K562 (cell line): ENCODE measurements around the gene SLC26A1. TPM values are rescaled to one million over a fixed set of nuclear protein-coding genes. Genes with fewer than 3 reads are reported as not detected.

Experiments used
- ATAC-seq: fragments of 200-7000 bp; cut with Tn5 transposase; 3 replicates; pipeline ENCODE4 v1.9.1; 2020; ENCODE audit warnings: moderate library complexity
- BruUV-seq: library from RNA; stranded (reverse); fragments of 400-500 nt; replicated peaks from 2 replicates; lab custom pipeline; 2021; lab: Mats Ljungman, UMichigan
- CTCF ChIA-PET: fragments of 300-600 bp; formaldehyde crosslinking; extraction: SDS; loops from one replicate; lab custom pipeline; 2021; ENCODE audit warnings: low intra/inter-chr PET ratio; lab: Yijun Ruan, JAX
- POLR2A ChIA-PET: fragments of 300-600, 350-650 bp; sonication (Branson Sonifier 250); formaldehyde crosslinking; extraction: SDS; loops from one replicate; lab custom pipeline; 2021; ENCODE audit warnings: antibody characterized with exemption, inconsistent platforms; lab: Yijun Ruan, JAX
- DNase-seq, 4 experiments: peaks; one replicate each; pipeline versions ENCODE4 v3.0.0 to v3.0.0-alpha.2; 2011 to 2018; ENCODE audit warnings: low spot score in 3 of 4, mixed read lengths in 3 of 4; ENCODE audit errors: extremely low read depth in 1 of 4
- FAIRE-seq: peaks from 2 replicates; lab custom pipeline; 2011; peaks lifted over from hg19 to GRCh38; lab: Jason Lieb, UNC
- H2AFZ ChIP-seq: 2 replicates; pipeline ENCODE4 v1.6.0; 2011; ENCODE audit warnings: low read depth, low read length, control low read depth, inconsistent platforms
- H3K27ac ChIP-seq: fragments of 200-600 bp; 3 replicates; pipeline ENCODE4 v1.8.0; 2011; ENCODE audit warnings: low read depth, mild to moderate bottlenecking, control low read depth, inconsistent platforms, low read length, moderate library complexity, mixed read lengths; ENCODE audit errors: extremely low read depth
- H3K27me3 ChIP-seq, 2 experiments: fragments of 300-600 bp in 1 of 2; 2 replicates in 1 of 2; 3 replicates in 1 of 2; pipeline versions ENCODE4 v1.6.0 to v1.8.0; 2011; ENCODE audit warnings: inconsistent platforms in 2 of 2, low read length in 2 of 2, mild to moderate bottlenecking in 1 of 2, mixed read lengths in 1 of 2, moderate library complexity in 1 of 2; ENCODE audit not compliant: control insufficient read depth in 2 of 2, insufficient read depth in 2 of 2
- H3K36me3 ChIP-seq: fragments of 300-600 bp; 3 replicates; pipeline ENCODE4 v1.8.0; 2011; ENCODE audit warnings: mild to moderate bottlenecking, low read length, inconsistent platforms; ENCODE audit not compliant: control insufficient read depth, insufficient read depth
- H3K4me1 ChIP-seq, 2 experiments: fragments of 200-600 bp in 1 of 2; replicated peaks in 1 of 2; 2 replicates in 1 of 2; 3 replicates in 1 of 2; pipeline versions ENCODE4 v1.5.1 to v1.8.0; 2011; ENCODE audit warnings: inconsistent platforms in 2 of 2, low read length in 2 of 2, mild to moderate bottlenecking in 1 of 2, mixed read lengths in 1 of 2, moderate library complexity in 1 of 2; ENCODE audit not compliant: control insufficient read depth in 2 of 2, insufficient read depth in 2 of 2
- H3K4me2 ChIP-seq: 2 replicates; pipeline ENCODE4 v1.6.1; 2011; ENCODE audit warnings: low read length, control low read depth, inconsistent platforms, mixed read lengths; ENCODE audit not compliant: insufficient read depth
- H3K4me3 ChIP-seq: fragments of 200-600 bp; sonication (generic), shearing (Covaris generic); 2 replicates; pipeline ENCODE4 v1.5.1; 2016; ENCODE audit warnings: control low read depth, inconsistent platforms
- H3K79me2 ChIP-seq: fragments of 200-600 bp; 3 replicates; pipeline ENCODE4 v1.8.0; 2011; ENCODE audit warnings: low read length, inconsistent platforms; ENCODE audit not compliant: control insufficient read depth, insufficient read depth
- H3K9ac ChIP-seq, 2 experiments: 2 replicates each; pipeline versions ENCODE4 v1.6.0 to v1.6.1; 2011; ENCODE audit warnings: low read depth in 2 of 2, low read length in 2 of 2, control low read depth in 1 of 2, inconsistent platforms in 1 of 2, mild to moderate bottlenecking in 1 of 2, mixed read lengths in 1 of 2; ENCODE audit not compliant: insufficient read depth in 1 of 2
- H3K9me1 ChIP-seq: one replicate; pipeline ENCODE4 v1.6.0; 2011; ENCODE audit warnings: inconsistent platforms, mild to moderate bottlenecking, low read length, moderate library complexity; ENCODE audit not compliant: control insufficient read depth, insufficient read depth
- H3K9me3 ChIP-seq: replicated peaks from 2 replicates; pipeline ENCODE4 v1.5.1; 2011; ENCODE audit warnings: low read depth, low read length, inconsistent platforms; ENCODE audit not compliant: control insufficient read depth, insufficient read depth
- H4K20me1 ChIP-seq: replicated peaks from 2 replicates; pipeline ENCODE4 v1.6.1; 2011; ENCODE audit warnings: low read length, inconsistent platforms, mixed read lengths; ENCODE audit not compliant: control insufficient read depth, insufficient read depth
- BRCA1 ChIP-seq, 2 experiments: fragments of 450-650 bp in 1 of 2; sonication (generic) in 1 of 2; formaldehyde crosslinking in 1 of 2; IDR thresholded peaks; 2 replicates each; pipeline versions ENCODE4 v1.5.0 to v1.6.1; 2017 to 2020; ENCODE audit warnings: mild to moderate bottlenecking in 1 of 2, missing genetic modification reagents in 1 of 2
- CEBPZ ChIP-seq: fragments of 150-350 bp; IDR thresholded peaks from 2 replicates; pipeline ENCODE4 v1.6.1; 2014; ENCODE audit warnings: low read depth, mild to moderate bottlenecking, low read length, borderline replicate concordance
- ELF1 ChIP-seq: fragments of 200-800 bp; sonication (Bioruptor generic); IDR thresholded peaks from 2 replicates; pipeline ENCODE4 v1.6.1; 2016; ENCODE audit warnings: missing genetic modification characterization, missing compliant biosample characterization
- TEAD4 ChIP-seq, 2 experiments: sonication (generic) in 1 of 2; formaldehyde crosslinking in 1 of 2; IDR thresholded peaks; 2 replicates each; pipeline versions ENCODE4 v1.6.1 to v1.8.0; 2012 to 2022; ENCODE audit warnings: borderline replicate concordance in 1 of 2, inconsistent platforms in 1 of 2, low read length in 1 of 2, mild to moderate bottlenecking in 1 of 2, missing genetic modification reagents in 1 of 2
- TFAM ChIP-seq: fragments of 250-450 bp; sonication (Bioruptor Pico); conservative IDR thresholded peaks from 2 replicates; pipeline ENCODE4 v1.5.0; 2021; ENCODE audit warnings: mild to moderate bottlenecking, moderate library complexity
- U2AF2 ChIP-seq: fragments of 200-400 bp; formaldehyde crosslinking; optimal IDR thresholded peaks from 2 replicates; pipeline ENCODE3; 2017; ENCODE audit warnings: low read depth, mild to moderate bottlenecking, low read length
- WGBS: fragments of 100-300 bp; shearing (Covaris generic); methylation state at CpG from one replicate; pipeline ENCODE4 v1.1.6; 2016; ENCODE audit warnings: low coverage, mixed read lengths; ENCODE audit not compliant: insufficient coverage; ENCODE audit errors: missing lambda C conversion rate; 5-methylcytosine and 5-hydroxymethylcytosine counted together
- in situ Hi-C: fragments of 300-500 bp; cut with MboI; formaldehyde crosslinking; loops from 4 replicates; pipeline ENCODE4 v1.15.0; 2018; ENCODE audit warnings: inconsistent platforms, mixed read lengths
- intact Hi-C: fragments of 100-400 bp; cut with micrococcal nuclease; formaldehyde crosslinking; loops from 2 replicates; pipeline ENCODE4 v1.14.2; 2022
- polyA plus RNA-seq, 8 experiments: library from polyadenylated mRNA; depleted of rRNA in 4 of 8; stranded (reverse) in 5 of 8; unstranded in 3 of 8; fragments of >200 nt; fragmentation: Nextera tagmentation in 2 of 8; fragmentation: Illumina TruSeq in 1 of 8; extraction: Ambion mirVana in 2 of 8; extraction: Trizol in 1 of 8; gene quantifications; 2 replicates each; pipeline versions ENCODE4 v1.2.1 to v1.2.3, GENCODE V29; 2011 to 2014; ENCODE audit warnings: inconsistent platforms in 1 of 8, missing spikeins in 1 of 8
- total RNA-seq, 7 experiments: library from RNA; depleted of rRNA in 6 of 7; stranded (reverse); fragments of >200 nt in 6 of 7; fragmentation: Illumina TruSeq in 2 of 7; extraction: Trizol in 2 of 7; gene quantifications; 2 replicates each; pipeline versions ENCODE4 v1.2.1 to v1.2.3, GENCODE V29; 2011 to 2021; ENCODE audit warnings: low replicate concordance in 1 of 7
- TF ChIP-seq, protein P1 (sequence below): fragments of 250-450 bp; sonication (Bioruptor Pico); IDR thresholded peaks from 2 replicates; pipeline ENCODE4 v1.4.0; 2020; ENCODE audit warnings: mild to moderate bottlenecking
- TF ChIP-seq, protein P2 (sequence below): fragments of 250-450 bp; sonication (Bioruptor Pico); IDR thresholded peaks from 2 replicates; pipeline ENCODE4 v1.5.0; 2022; ENCODE audit warnings: mild to moderate bottlenecking

SLC26A1 gene
- total and polyA plus RNA-seq, 9 of the 15 experiments (the other 6 are each of a cell fraction or from before 2014, with no cell fraction given) = 0.11 to 4.2 (median 0.95) TPM

GRCh38 chr4:1023075-1023640 lies 30.0 kb upstream of the SLC26A1 start (continued):
- TF ChIP-seq CEBPZ = no peak
- TF ChIP-seq, protein P1, sequence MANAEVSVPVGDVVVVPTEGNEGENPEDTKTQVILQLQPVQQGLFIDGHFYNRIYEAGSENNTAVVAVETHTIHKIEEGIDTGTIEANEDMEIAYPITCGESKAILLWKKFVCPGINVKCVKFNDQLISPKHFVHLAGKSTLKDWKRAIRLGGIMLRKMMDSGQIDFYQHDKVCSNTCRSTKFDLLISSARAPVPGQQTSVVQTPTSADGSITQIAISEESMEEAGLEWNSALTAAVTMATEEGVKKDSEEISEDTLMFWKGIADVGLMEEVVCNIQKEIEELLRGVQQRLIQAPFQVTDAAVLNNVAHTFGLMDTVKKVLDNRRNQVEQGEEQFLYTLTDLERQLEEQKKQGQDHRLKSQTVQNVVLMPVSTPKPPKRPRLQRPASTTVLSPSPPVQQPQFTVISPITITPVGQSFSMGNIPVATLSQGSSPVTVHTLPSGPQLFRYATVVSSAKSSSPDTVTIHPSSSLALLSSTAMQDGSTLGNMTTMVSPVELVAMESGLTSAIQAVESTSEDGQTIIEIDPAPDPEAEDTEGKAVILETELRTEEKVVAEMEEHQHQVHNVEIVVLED (CRISPR knock-in tag) = no peak

GRCh38 chr4:1022739-1023066 lies 29.5 kb upstream of the SLC26A1 start:
- DNase-seq = peak in 1 of 4 experiments; percentile 11
- H3K27ac ChIP-seq = no peak overlapping the region
- no peak for TF ChIP-seq BRCA1 (IDR thresholded peaks at IDR 0.05)
- TF ChIP-seq BRCA1 (CRISPR knock-in tag; IDR thresholded peaks at IDR 0.05) = no peak
- no peak for TF ChIP-seq ELF1
- no peak for TF ChIP-seq U2AF2
- TF ChIP-seq TFAM = no peak
- TF ChIP-seq, protein P2, sequence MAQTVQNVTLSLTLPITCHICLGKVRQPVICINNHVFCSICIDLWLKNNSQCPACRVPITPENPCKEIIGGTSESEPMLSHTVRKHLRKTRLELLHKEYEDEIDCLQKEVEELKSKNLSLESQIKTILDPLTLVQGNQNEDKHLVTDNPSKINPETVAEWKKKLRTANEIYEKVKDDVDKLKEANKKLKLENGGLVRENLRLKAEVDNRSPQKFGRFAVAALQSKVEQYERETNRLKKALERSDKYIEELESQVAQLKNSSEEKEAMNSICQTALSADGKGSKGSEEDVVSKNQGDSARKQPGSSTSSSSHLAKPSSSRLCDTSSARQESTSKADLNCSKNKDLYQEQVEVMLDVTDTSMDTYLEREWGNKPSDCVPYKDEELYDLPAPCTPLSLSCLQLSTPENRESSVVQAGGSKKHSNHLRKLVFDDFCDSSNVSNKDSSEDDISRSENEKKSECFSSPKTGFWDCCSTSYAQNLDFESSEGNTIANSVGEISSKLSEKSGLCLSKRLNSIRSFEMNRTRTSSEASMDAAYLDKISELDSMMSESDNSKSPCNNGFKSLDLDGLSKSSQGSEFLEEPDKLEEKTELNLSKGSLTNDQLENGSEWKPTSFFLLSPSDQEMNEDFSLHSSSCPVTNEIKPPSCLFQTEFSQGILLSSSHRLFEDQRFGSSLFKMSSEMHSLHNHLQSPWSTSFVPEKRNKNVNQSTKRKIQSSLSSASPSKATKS = no peak
- TF ChIP-seq TEAD4 (IDR thresholded peaks at IDR 0.05; ENCODE audit: low read length) = no peak
- no peak for TF ChIP-seq TEAD4 (CRISPR knock-in tag; IDR thresholded peaks at IDR 0.05; ENCODE audit: borderline replicate concordance)
- TF ChIP-seq, all 486 proteins: peak for 0
- Histone ChIP-seq H3K9me1 (peaks cover 2% of the 10 kb centered on the region), H2AFZ (no peak overlapping the region), H3K36me3 (peaks cover 29% of the 10 kb centered on the region; the same call in 2 of the 3 replicates), H3K4me2 (no peak overlapping the region), H3K9ac (no peak overlapping the region), H4K20me1 (0 out of 2 replicates have a peak, but pooled peaks cover 3% of the 10 kb centered on the region), H3K27me3 (no peaks in the 10 kb centered on the region), H3K4me1 (peaks cover 0 to 62% of the 10 kb centered on the region in 2 experiments; a peak in 3 of 5 replicates), H3K9me3 (no peaks in the 10 kb centered on the region; the same call in 1 of the 2 replicates), H3K79me2 (no peaks in the 10 kb centered on the region; the same call in 2 of the 3 replicates), H3K4me3 (no peak overlapping the region)
- ATAC-seq = no peak
- CTCF ChIA-PET = no interaction called here
- WGBS = 97% methylated on average over 5 of the region's 19 CpGs
- in situ Hi-C loops (no loop called here), intact Hi-C loops (no loop called here)
- BruUV-seq = no TSS peak
- POLR2A ChIA-PET = no interaction called here
- no peak for FAIRE-seq
